ENCODE measurements around the gene SDK1.

GRCh38 chr7:3918576-3918975 lies 617.5 kb downstream of the SDK1 start:
- TF ChIP-seq CTCF (IDR thresholded peaks at IDR 0.05) (no peak), POLR2A (IDR thresholded peaks at IDR 0.05) (no peak)
